H9 (cell line): ENCODE results near the gene CCDC80. TPM values are rescaled to one million over a fixed set of nuclear protein-coding genes. Genes with fewer than 3 reads are reported as not detected.

Experiments used
- DNase-seq: peaks from one replicate; pipeline ENCODE4 v3.0.0-alpha.2; 2017
- H2AFZ ChIP-seq: one replicate; pipeline ENCODE4 v1.6.1; 2013; ENCODE audit warnings: mild to moderate bottlenecking, low read length, control low read depth, moderate library complexity
- H2AK5ac ChIP-seq: 2 replicates; pipeline ENCODE4 v1.6.1; 2013; ENCODE audit warnings: low read length, control low read depth, mixed read lengths; ENCODE audit not compliant: insufficient read length
- H2BK120ac ChIP-seq: one replicate; pipeline ENCODE4 v1.6.1; 2013; ENCODE audit warnings: low read depth, mild to moderate bottlenecking, low read length, control low read depth, inconsistent platforms; ENCODE audit not compliant: poor library complexity, severe bottlenecking
- H2BK12ac ChIP-seq: 2 replicates; pipeline ENCODE4 v1.6.1; 2013; ENCODE audit warnings: low read length, control low read depth, mixed read lengths, low read depth; ENCODE audit not compliant: insufficient read length
- H2BK15ac ChIP-seq: 2 replicates; pipeline ENCODE4 v1.6.1; 2013; ENCODE audit warnings: low read depth, low read length, control low read depth
- H2BK20ac ChIP-seq: one replicate; pipeline ENCODE4 v1.6.1; 2013; ENCODE audit warnings: low read depth, mild to moderate bottlenecking, low read length, control low read depth, inconsistent platforms; ENCODE audit not compliant: poor library complexity, severe bottlenecking
- H2BK5ac ChIP-seq: 2 replicates; pipeline ENCODE4 v1.6.1; 2013; ENCODE audit warnings: low read length, control low read depth, mixed read lengths; ENCODE audit not compliant: insufficient read length
- H3K14ac ChIP-seq: 2 replicates; pipeline ENCODE4 v1.6.1; 2013; ENCODE audit warnings: low read length, control low read depth; ENCODE audit not compliant: insufficient read depth
- H3K18ac ChIP-seq: 2 replicates; pipeline ENCODE4 v1.6.1; 2013; ENCODE audit warnings: low read depth, mild to moderate bottlenecking, mixed read lengths, low read length, control low read depth; ENCODE audit not compliant: insufficient read length
- H3K23ac ChIP-seq: 2 replicates; pipeline ENCODE4 v1.6.1; 2013; ENCODE audit warnings: low read length, control low read depth, mixed read lengths, low read depth; ENCODE audit not compliant: insufficient read length
- H3K23me2 ChIP-seq: 2 replicates; pipeline ENCODE4 v1.6.1; 2013; ENCODE audit warnings: low read depth, mild to moderate bottlenecking, mixed read lengths, low read length, control low read depth; ENCODE audit not compliant: insufficient read length, poor library complexity, severe bottlenecking
- H3K27ac ChIP-seq: 2 replicates; pipeline ENCODE4 v1.5.1; 2013; ENCODE audit warnings: low read length, control low read depth, mixed read lengths, low read depth; ENCODE audit not compliant: insufficient read length
- H3K27me3 ChIP-seq: 2 replicates; pipeline ENCODE4 v1.6.1; 2013; ENCODE audit warnings: low read length, control low read depth, inconsistent platforms; ENCODE audit not compliant: insufficient read depth
- H3K4ac ChIP-seq: 2 replicates; pipeline ENCODE4 v1.6.1; 2013; ENCODE audit warnings: low read depth, mild to moderate bottlenecking, control low read depth, inconsistent platforms, low read length, moderate library complexity
- H3K4me1 ChIP-seq: 2 replicates; pipeline ENCODE4 v1.6.1; 2013; ENCODE audit warnings: low read length, control low read depth, inconsistent platforms; ENCODE audit not compliant: insufficient read depth
- H3K4me2 ChIP-seq: 2 replicates; pipeline ENCODE4 v1.6.1; 2013; ENCODE audit warnings: low read length, control low read depth, mixed read lengths; ENCODE audit not compliant: insufficient read length, insufficient read depth
- H3K56ac ChIP-seq: 2 replicates; pipeline ENCODE4 v1.6.1; 2013; ENCODE audit warnings: low read depth, mild to moderate bottlenecking, mixed read lengths, low read length, control low read depth; ENCODE audit not compliant: insufficient read length
- H3K79me1 ChIP-seq: 2 replicates; pipeline ENCODE4 v1.6.1; 2013; ENCODE audit warnings: low read depth, mild to moderate bottlenecking, moderate library complexity, low read length, control low read depth, inconsistent platforms; ENCODE audit not compliant: insufficient read depth, poor library complexity, severe bottlenecking
- H3K79me2 ChIP-seq: 2 replicates; pipeline ENCODE4 v1.6.1; 2013; ENCODE audit warnings: low read length, control low read depth, inconsistent platforms; ENCODE audit not compliant: insufficient read depth
- H3K9ac ChIP-seq: 2 replicates; pipeline ENCODE4 v1.6.1; 2013; ENCODE audit warnings: low read length, control low read depth, mixed read lengths; ENCODE audit not compliant: insufficient read length; ENCODE audit errors: extremely low read depth
- H3K9me3 ChIP-seq: one replicate; pipeline ENCODE4 v1.6.1; 2013; ENCODE audit warnings: low read depth, low read length, inconsistent platforms; ENCODE audit not compliant: control insufficient read depth
- H3T11ph ChIP-seq: one replicate; pipeline ENCODE4 v1.6.1; 2013; ENCODE audit warnings: mild to moderate bottlenecking, low read length, control low read depth, inconsistent platforms
- H4K20me1 ChIP-seq: one replicate; pipeline ENCODE4 v1.6.1; 2013; ENCODE audit not compliant: control insufficient read depth, insufficient read length, insufficient read depth
- H4K5ac ChIP-seq: 2 replicates; pipeline ENCODE4 v1.6.1; 2013; ENCODE audit warnings: low read depth, mild to moderate bottlenecking, mixed read lengths, low read length, control low read depth; ENCODE audit not compliant: insufficient read length
- H4K8ac ChIP-seq: replicated peaks from 2 replicates; pipeline ENCODE4 v1.6.1; 2013; ENCODE audit warnings: low read length, control low read depth, mixed read lengths, low read depth; ENCODE audit not compliant: insufficient read length
- H4K91ac ChIP-seq: 2 replicates; pipeline ENCODE4 v1.6.1; 2013; ENCODE audit warnings: low read depth, mild to moderate bottlenecking, moderate library complexity, mixed read lengths, low read length, control low read depth; ENCODE audit not compliant: insufficient read length
- H3K27ac Mint-ChIP-seq, 3 experiments: 2 replicates in 2 of 3; 3 replicates in 1 of 3; pipeline ENCODE4 v1.8.0; 2020 to 2021; ENCODE audit warnings: mixed read lengths in 3 of 3, mild to moderate bottlenecking in 1 of 3, moderate library complexity in 1 of 3
- H3K27me3 Mint-ChIP-seq: 2 replicates; pipeline ENCODE4 v1.8.0; 2021; ENCODE audit warnings: low read depth, mild to moderate bottlenecking, moderate library complexity, mixed read lengths
- H3K36me3 Mint-ChIP-seq, 3 experiments: 2 replicates in 2 of 3; 3 replicates in 1 of 3; pipeline ENCODE4 v1.8.0; 2020 to 2021; ENCODE audit warnings: low read depth in 3 of 3, mixed read lengths in 3 of 3; ENCODE audit not compliant: insufficient read depth in 1 of 3
- H3K4me1 Mint-ChIP-seq, 2 experiments: 2 replicates each; pipeline ENCODE4 v1.8.0; 2020; ENCODE audit warnings: mixed read lengths in 2 of 2
- H3K4me3 Mint-ChIP-seq, 2 experiments: 2 replicates in 1 of 2; 3 replicates in 1 of 2; pipeline ENCODE4 v1.8.0; 2020 to 2021; ENCODE audit warnings: mild to moderate bottlenecking in 2 of 2, mixed read lengths in 2 of 2, moderate library complexity in 1 of 2
- H3K9me3 Mint-ChIP-seq, 2 experiments: 2 replicates in 1 of 2; 3 replicates in 1 of 2; pipeline ENCODE4 v1.8.0; 2020; ENCODE audit warnings: mild to moderate bottlenecking in 2 of 2, mixed read lengths in 2 of 2, moderate library complexity in 1 of 2
- WGBS: extraction: QIAGEN DNeasy Blood & Tissue Kit; methylation state at CpG from one replicate; pipeline ENCODE4 v1.1.7; 2013; ENCODE audit warnings: missing lambda C conversion rate, low lambda C conversion rate, mixed read lengths; ENCODE audit not compliant: insufficient read length; ENCODE audit errors: extremely low coverage; 5-methylcytosine and 5-hydroxymethylcytosine counted together
- total RNA-seq: library from RNA; stranded (reverse); gene quantifications from 2 replicates; pipeline ENCODE4 v1.2.1, GENCODE V29; 2021
- TF ChIP-seq, protein P1 (sequence below): fragments of 200-600 bp; sonication (generic); conservative IDR thresholded peaks from 3 replicates; pipeline ENCODE4 v1.8.0; 2021; ENCODE audit warnings: antibody characterized with exemption, mild to moderate bottlenecking

CCDC80 gene
- total RNA-seq, 1 experiment from 2014 or later: 5.4 TPM

DNA sequence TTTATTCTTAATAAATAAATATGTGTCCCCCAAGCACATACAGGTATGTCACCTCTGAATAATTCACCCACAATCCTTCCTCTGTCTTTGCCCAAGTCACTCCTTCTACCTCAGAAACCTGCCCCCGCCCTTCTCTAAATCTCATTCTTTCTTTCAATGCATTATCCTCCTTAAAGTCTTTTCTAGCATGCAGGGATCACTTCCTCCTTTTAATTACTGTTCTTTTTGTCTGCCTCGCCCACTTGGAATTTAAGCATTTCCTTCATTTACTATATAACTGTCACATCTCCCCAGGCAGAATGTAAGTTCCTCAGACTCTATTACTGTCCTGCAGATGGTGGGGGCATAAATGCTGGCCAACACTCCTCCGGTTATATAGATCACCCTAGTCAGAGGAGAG lies 7.8 kb downstream of the CCDC80 start:
- H3K27me3 Mint-ChIP-seq: no peaks in the 10 kb centered on the region
- H3K4me3 Mint-ChIP-seq: peak overlapping the region in 1 of 2 experiments; percentile 40; a peak in 3 of 5 replicates

More for the DNA sequence above, 7.8 kb downstream of the CCDC80 start:
- Histone ChIP-seq H3K9ac (no peak overlapping the region), H2BK15ac (no peak overlapping the region), H2BK5ac (no peak overlapping the region), H3K23ac (no peak overlapping the region), H3K23me2 (no peaks in the 10 kb centered on the region), H2BK12ac (no peak overlapping the region), H3K18ac (no peak overlapping the region), H3K79me2 (no peaks in the 10 kb centered on the region), H3K79me1 (no peaks in the 10 kb centered on the region), H3K4ac (no peak overlapping the region), H3K27ac (peak overlapping the region; percentile 15), H3K14ac (no peak overlapping the region), H3K27me3 (no peaks in the 10 kb centered on the region), H2BK120ac (no peak overlapping the region), H3K4me1 (peaks cover 13% of the 10 kb centered on the region; the same call in 1 of the 2 replicates), H3K56ac (no peak overlapping the region), H3K4me2 (peak overlapping the region; percentile 18), H2AK5ac (no peak overlapping the region), H4K91ac (no peak overlapping the region), H3K9me3 (no peaks in the 10 kb centered on the region), H2BK20ac (no peak overlapping the region), H2AFZ (no peak overlapping the region), H4K5ac (no peak overlapping the region), H4K20me1 (no peaks in the 10 kb centered on the region), H4K8ac (no peak overlapping the region), H3T11ph (no peak overlapping the region)
- Mint-ChIP-seq H3K4me1 (peaks cover 58 to 68% of the 10 kb centered on the region in 2 experiments), H3K27ac (peak overlapping the region in 2 of 3 experiments; percentile 17 to 34; a peak in 4 of 7 replicates), H3K36me3 (no peaks in the 10 kb centered on the region), H3K9me3 (no peaks in the 10 kb centered on the region)
- WGBS: no CpG with 5 or more reads among the region's 3 CpGs
- TF ChIP-seq, protein P1, sequence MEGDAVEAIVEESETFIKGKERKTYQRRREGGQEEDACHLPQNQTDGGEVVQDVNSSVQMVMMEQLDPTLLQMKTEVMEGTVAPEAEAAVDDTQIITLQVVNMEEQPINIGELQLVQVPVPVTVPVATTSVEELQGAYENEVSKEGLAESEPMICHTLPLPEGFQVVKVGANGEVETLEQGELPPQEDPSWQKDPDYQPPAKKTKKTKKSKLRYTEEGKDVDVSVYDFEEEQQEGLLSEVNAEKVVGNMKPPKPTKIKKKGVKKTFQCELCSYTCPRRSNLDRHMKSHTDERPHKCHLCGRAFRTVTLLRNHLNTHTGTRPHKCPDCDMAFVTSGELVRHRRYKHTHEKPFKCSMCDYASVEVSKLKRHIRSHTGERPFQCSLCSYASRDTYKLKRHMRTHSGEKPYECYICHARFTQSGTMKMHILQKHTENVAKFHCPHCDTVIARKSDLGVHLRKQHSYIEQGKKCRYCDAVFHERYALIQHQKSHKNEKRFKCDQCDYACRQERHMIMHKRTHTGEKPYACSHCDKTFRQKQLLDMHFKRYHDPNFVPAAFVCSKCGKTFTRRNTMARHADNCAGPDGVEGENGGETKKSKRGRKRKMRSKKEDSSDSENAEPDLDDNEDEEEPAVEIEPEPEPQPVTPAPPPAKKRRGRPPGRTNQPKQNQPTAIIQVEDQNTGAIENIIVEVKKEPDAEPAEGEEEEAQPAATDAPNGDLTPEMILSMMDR: no peak
- no peak for DNase-seq
